Measurements from ENCODE around the gene KDSR.

The KDSR gene

DNA sequence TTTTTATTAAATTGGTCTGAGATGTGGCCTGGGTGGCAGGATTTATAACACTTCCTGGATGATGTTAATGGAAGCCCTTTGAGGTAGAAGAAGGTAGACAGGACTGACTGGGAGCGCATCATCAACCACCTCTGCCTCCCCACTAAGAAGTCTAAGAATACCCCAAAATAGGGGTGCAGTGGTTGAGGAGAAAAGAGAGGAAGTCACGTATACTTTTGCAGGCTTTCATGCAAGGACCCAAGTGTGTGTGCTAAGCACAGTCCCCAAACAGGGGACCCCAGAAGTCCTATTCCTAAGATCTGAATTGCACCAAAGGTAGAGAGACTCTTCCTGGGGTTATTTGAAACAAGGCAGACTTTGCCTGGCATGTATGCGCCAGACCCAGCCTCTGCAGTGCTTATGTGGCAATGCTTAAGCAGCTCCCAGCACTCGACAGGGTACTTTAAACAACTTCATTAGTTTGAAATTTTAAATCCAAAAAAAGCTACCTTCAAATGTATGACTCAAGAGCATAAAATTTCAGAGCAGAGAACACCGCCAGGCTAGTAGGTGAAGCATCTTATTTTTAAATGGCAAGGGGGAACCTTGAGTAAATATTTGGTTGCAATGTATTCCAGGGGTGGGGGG lies 82.7 kb downstream of the KDSR start:
- DNase-seq (ENCODE audit: low spot score), result no peak

DNA sequence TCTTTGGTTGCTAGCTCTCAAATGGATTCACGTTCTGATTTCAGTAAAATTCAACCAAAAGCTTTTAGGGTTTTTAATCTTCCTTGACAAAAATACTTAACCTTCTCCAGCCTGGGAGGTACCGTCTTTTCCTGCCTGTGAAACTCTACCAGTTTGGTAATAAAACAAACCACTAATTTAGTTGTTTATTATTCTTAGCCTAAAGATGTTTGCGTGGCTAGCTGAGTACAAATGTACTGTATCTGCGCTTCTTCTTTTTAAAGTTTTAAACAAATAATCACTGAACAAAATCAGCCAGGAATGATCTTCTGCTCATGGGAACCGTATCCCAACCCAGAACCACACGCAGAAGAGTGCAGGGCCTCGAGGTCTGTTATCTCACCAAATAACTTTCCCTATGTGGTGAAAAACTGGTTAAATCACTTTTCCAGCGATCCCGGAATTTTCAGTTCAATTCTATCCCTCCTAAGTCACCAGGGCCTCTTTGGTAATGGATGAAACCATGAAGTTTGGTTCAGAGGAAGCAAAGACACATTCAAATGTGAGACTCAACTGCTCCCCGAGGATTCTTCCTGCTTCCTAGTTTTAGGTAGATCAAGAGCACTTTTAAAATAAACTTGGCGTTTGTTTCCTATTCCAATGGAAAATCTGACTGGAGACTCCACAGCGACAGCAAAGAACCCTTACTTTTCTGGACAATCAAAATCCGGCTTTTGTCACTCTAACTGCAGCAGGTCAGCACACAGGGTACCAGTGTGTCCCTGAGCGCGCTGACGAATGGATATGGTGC lies 83.5 kb downstream of the KDSR start:
- no peak for DNase-seq (ENCODE audit: low spot score)

GRCh38 chr18:63282793-63283192 lies 84.2 kb downstream of the KDSR start:
- no peak for DNase-seq (ENCODE audit: low spot score)
